GM23248 (cell line): ENCODE data around the gene ZNF575. TPM values are rescaled to one million over a fixed set of nuclear protein-coding genes. Genes with fewer than 3 reads are reported as not detected.

Source experiments
- DNase-seq: peaks from one replicate; pipeline ENCODE4 v3.0.0-alpha.2; 2015
- H2AFZ ChIP-seq: fragments of 200-600 bp; sonication (generic); 2 replicates; pipeline ENCODE4 v1.6.1; 2016; ENCODE audit warnings: antibody characterized with exemption
- H3F3A ChIP-seq: fragments of 200-600 bp; sonication (generic); 2 replicates; pipeline ENCODE4 v1.6.1; 2016; ENCODE audit warnings: mild to moderate bottlenecking, antibody characterized with exemption, mixed run types; ENCODE audit not compliant: insufficient read depth
- H3K27ac ChIP-seq: fragments of 200-600 bp; sonication (generic); 2 replicates; pipeline ENCODE4 v1.5.1; 2016; ENCODE audit warnings: mild to moderate bottlenecking
- H3K27me3 ChIP-seq: fragments of 200-600 bp; sonication (generic); replicated peaks from 2 replicates; pipeline ENCODE4 v1.6.1; 2016; ENCODE audit warnings: mild to moderate bottlenecking; ENCODE audit not compliant: insufficient read depth
- H3K36me3 ChIP-seq: fragments of 200-600 bp; sonication (generic); 2 replicates; pipeline ENCODE4 v1.6.1; 2016; ENCODE audit warnings: low read depth, mild to moderate bottlenecking
- H3K4me1 ChIP-seq: fragments of 200-600 bp; sonication (generic); 2 replicates; pipeline ENCODE4 v1.6.1; 2016; ENCODE audit warnings: mild to moderate bottlenecking; ENCODE audit not compliant: insufficient read depth
- H3K4me2 ChIP-seq: fragments of 200-600 bp; sonication (generic); one replicate; pipeline ENCODE4 v1.6.1; 2016; ENCODE audit warnings: mild to moderate bottlenecking; ENCODE audit not compliant: unreplicated experiment
- H3K4me3 ChIP-seq: fragments of 200-600 bp; sonication (generic); 2 replicates; pipeline ENCODE4 v1.5.1; 2016; ENCODE audit warnings: mild to moderate bottlenecking
- H3K79me2 ChIP-seq: fragments of 200-600 bp; sonication (generic); 2 replicates; pipeline ENCODE4 v1.6.1; 2016; ENCODE audit warnings: mild to moderate bottlenecking; ENCODE audit not compliant: insufficient read depth
- H3K9ac ChIP-seq: fragments of 200-600 bp; sonication (generic); 2 replicates; pipeline ENCODE4 v1.6.1; 2016; ENCODE audit warnings: mild to moderate bottlenecking
- H3K9me2 ChIP-seq: fragments of 200-600 bp; sonication (generic); 2 replicates; pipeline ENCODE4 v1.6.1; 2016; ENCODE audit warnings: mixed run types, mild to moderate bottlenecking, moderate library complexity; ENCODE audit not compliant: insufficient read depth
- H3K9me3 ChIP-seq: fragments of 200-600 bp; sonication (generic); one replicate; pipeline ENCODE4 v1.6.1; 2017; ENCODE audit warnings: low read depth
- H4K20me1 ChIP-seq: fragments of 200-600 bp; sonication (generic); 2 replicates; pipeline ENCODE4 v1.6.0; 2016; ENCODE audit not compliant: insufficient read depth
- EZH2 ChIP-seq: fragments of 200-600 bp; sonication (generic); IDR thresholded peaks from 2 replicates; pipeline ENCODE4 v1.6.1; 2018; ENCODE audit warnings: antibody characterized with exemption, mild to moderate bottlenecking; ENCODE audit not compliant: insufficient read depth, poor library complexity, severe bottlenecking
- EZH2phosphoT487 ChIP-seq: fragments of 200-600 bp; sonication (generic); IDR thresholded peaks from 2 replicates; pipeline ENCODE4 v1.6.1; 2018; ENCODE audit warnings: antibody characterized with exemption, moderate library complexity, mild to moderate bottlenecking, low read depth; ENCODE audit not compliant: insufficient read depth
- WGBS, 2 experiments: methylation state at CpG; one replicate each; pipeline ENCODE4 v1.1.6; 2015 to 2017; ENCODE audit warnings: low lambda C conversion rate in 2 of 2, low coverage in 1 of 2; ENCODE audit errors: missing lambda C conversion rate in 2 of 2; 5-methylcytosine and 5-hydroxymethylcytosine counted together
- in situ Hi-C: fragments of 300-500 bp; cut with MboI; formaldehyde crosslinking; loops from 2 replicates; pipeline ENCODE4 v1.15.0; 2020
- polyA plus RNA-seq: library from polyadenylated mRNA; unstranded; fragments of >200 nt; fragmentation: Nextera tagmentation; extraction: Ambion mirVana; gene quantifications from 2 replicates; pipeline ENCODE4 v1.2.1, GENCODE V29; 2016
- total RNA-seq: library from RNA; depleted of rRNA; stranded (reverse); fragments of >200 nt; shearing (Covaris generic); gene quantifications from 2 replicates; pipeline ENCODE4 v1.2.3, GENCODE V29; 2014; rRNA removed

Gene ZNF575
- total and polyA plus RNA-seq, 2 experiments from 2014 or later: 0.22 to 3.1 TPM

- Histone ChIP-seq H2AFZ (no peak overlapping the region), H3K4me1 (peaks cover 6% of the 10 kb centered on the region), H3K27me3 (no peaks in the 10 kb centered on the region), H4K20me1 (no peaks in the 10 kb centered on the region), H3K9ac (no peak overlapping the region), H3K9me3 (no peaks in the 10 kb centered on the region), H3K36me3 (no peaks in the 10 kb centered on the region), H3K79me2 (peaks cover 15% of the 10 kb centered on the region), H3K27ac (no peak overlapping the region), H3K4me3 (no peak overlapping the region), H3K4me2 (no peak overlapping the region), H3F3A (no peaks in the 10 kb centered on the region; the same call in 1 of the 2 replicates), H3K9me2 (no peaks in the 10 kb centered on the region)
- in situ Hi-C loops: no loop called here
- no peak for TF ChIP-seq EZH2
- no peak for TF ChIP-seq EZH2phosphoT487
- DNase-seq: no peak
- 87 to 95% methylated on average over 3 of the region's 3 CpGs for WGBS, 2 experiments
These were observed 45.8 kb downstream of the ZNF575 start for GRCh38 chr19:43578787-43579186.

GRCh38 chr19:43581467-43581866 is 48.5 kb downstream of the ZNF575 start:
- H3K4me1 ChIP-seq: no peaks in the 10 kb centered on the region
- H3K9ac ChIP-seq: no peak overlapping the region
- H3K27me3 ChIP-seq: no peaks in the 10 kb centered on the region
- H3K9me2 ChIP-seq: no peaks in the 10 kb centered on the region
- no peaks in the 10 kb centered on the region for H3K79me2 ChIP-seq
- no peaks in the 10 kb centered on the region for H3K36me3 ChIP-seq
- no peak for DNase-seq
- no peaks in the 10 kb centered on the region for H4K20me1 ChIP-seq
- H2AFZ ChIP-seq: no peak overlapping the region; the same call in 1 of the 2 replicates
- H3K9me3 ChIP-seq: no peaks in the 10 kb centered on the region
- TF ChIP-seq EZH2: no peak
- TF ChIP-seq EZH2phosphoT487: no peak
- 68 to 70% methylated on average over 7 of the region's 7 CpGs for WGBS, 2 experiments
- no peak overlapping the region for H3K4me3 ChIP-seq
- H3F3A ChIP-seq: peaks cover 4% of the 10 kb centered on the region; the same call in 1 of the 2 replicates
- in situ Hi-C loops: no loop called here
- no peak overlapping the region for H3K4me2 ChIP-seq
- H3K27ac ChIP-seq: no peak overlapping the region

GRCh38 chr19:43582495-43582894 is 49.5 kb downstream of the ZNF575 start:
- H3K27me3 ChIP-seq: no peaks in the 10 kb centered on the region

GRCh38 chr19:43584484-43584883 is 51.5 kb downstream of the ZNF575 start:
- no peak for DNase-seq
- in situ Hi-C loops: no loop called here
- no peaks in the 10 kb centered on the region for H3K4me1 ChIP-seq
- no peaks in the 10 kb centered on the region for H3K9me2 ChIP-seq
- H3K36me3 ChIP-seq: peaks cover 10% of the 10 kb centered on the region; the same call in 1 of the 2 replicates
- no peaks in the 10 kb centered on the region for H4K20me1 ChIP-seq
- H3K4me3 ChIP-seq: no peak overlapping the region
- H3F3A ChIP-seq: peaks cover 4% of the 10 kb centered on the region; the same call in 1 of the 2 replicates
- 96 to 100% methylated on average over 1 of the region's 1 CpG for WGBS, 2 experiments
- H3K9ac ChIP-seq: no peak overlapping the region
- no peak overlapping the region for H2AFZ ChIP-seq
- H3K4me2 ChIP-seq: no peak overlapping the region
- no peak overlapping the region for H3K27ac ChIP-seq
- H3K9me3 ChIP-seq: no peaks in the 10 kb centered on the region
- H3K27me3 ChIP-seq: no peaks in the 10 kb centered on the region
- H3K79me2 ChIP-seq: peaks cover 12% of the 10 kb centered on the region
- no peak for TF ChIP-seq EZH2
- no peak for TF ChIP-seq EZH2phosphoT487

More at GRCh38 chr19:43582495-43582894, 49.5 kb downstream of the ZNF575 start:
- no peaks in the 10 kb centered on the region for H4K20me1 ChIP-seq
- peaks cover 5% of the 10 kb centered on the region; the same call in 1 of the 2 replicates for H3K79me2 ChIP-seq
- no peaks in the 10 kb centered on the region for H3K9me3 ChIP-seq
- in situ Hi-C loops: no loop called here
- H3K4me2 ChIP-seq: no peak overlapping the region
- 91 to 95% methylated on average over 2 of the region's 2 CpGs for WGBS, 2 experiments
- peaks cover 4% of the 10 kb centered on the region; the same call in 1 of the 2 replicates for H3F3A ChIP-seq
- no peak for DNase-seq
- H3K4me3 ChIP-seq: no peak overlapping the region
- H3K9ac ChIP-seq: no peak overlapping the region
- TF ChIP-seq EZH2phosphoT487 (no peak), EZH2 (no peak)
- H3K36me3 ChIP-seq: peaks cover 6% of the 10 kb centered on the region; the same call in 1 of the 2 replicates
- H3K4me1 ChIP-seq: no peaks in the 10 kb centered on the region
- H3K9me2 ChIP-seq: no peaks in the 10 kb centered on the region
- no peak overlapping the region for H2AFZ ChIP-seq
- H3K27ac ChIP-seq: no peak overlapping the region

Other genes with a start within 250 kb of the ZNF575 start
- gene CD177, start 179.5 kb upstream of the ZNF575 start, total RNA-seq: 0.32 and 1.1 TPM in 2 replicates
- gene CD177, start 179.5 kb upstream of the ZNF575 start, polyA plus RNA-seq: 0.36 and 0.38 TPM in 2 replicates
- gene TEX101, start 118.3 kb upstream of the ZNF575 start, total RNA-seq: not detected in 2 replicates
- gene TEX101, start 118.3 kb upstream of the ZNF575 start, polyA plus RNA-seq: not detected in 2 replicates
- not detected in 2 replicates for gene LYPD3, start 67.6 kb upstream of the ZNF575 start, total RNA-seq
- gene LYPD3, start 67.6 kb upstream of the ZNF575 start, polyA plus RNA-seq: 0.22 and 0.28 TPM in 2 replicates
- 5.6 and 8.9 TPM in 2 replicates for gene PHLDB3, start 28.4 kb upstream of the ZNF575 start, total RNA-seq
- 3.9 and 4.6 TPM in 2 replicates for gene PHLDB3, start 28.4 kb upstream of the ZNF575 start, polyA plus RNA-seq
- 71.1 and 100.0 TPM in 2 replicates for gene ETHE1, start 6.0 kb upstream of the ZNF575 start, total RNA-seq
- 70.8 and 75.4 TPM in 2 replicates for gene ETHE1, start 6.0 kb upstream of the ZNF575 start, polyA plus RNA-seq
- gene XRCC1, start 42.3 kb downstream of the ZNF575 start, total RNA-seq: 26.7 and 28.0 TPM in 2 replicates
- gene XRCC1, start 42.3 kb downstream of the ZNF575 start, polyA plus RNA-seq: 26.7 and 32.4 TPM in 2 replicates
- 1.8 TPM in 1 of 2 replicates, not detected in the other for gene PINLYP, start 42.6 kb downstream of the ZNF575 start, total RNA-seq
- 1.3 and 2.5 TPM in 2 replicates for gene PINLYP, start 42.6 kb downstream of the ZNF575 start, polyA plus RNA-seq
- 19.9 and 25.5 TPM in 2 replicates for gene IRGQ, start 62.9 kb downstream of the ZNF575 start, total RNA-seq
- gene IRGQ, start 62.9 kb downstream of the ZNF575 start, polyA plus RNA-seq: 5.7 and 6.0 TPM in 2 replicates
- gene ZNF576, start 63.4 kb downstream of the ZNF575 start, total RNA-seq: 11.7 and 14.4 TPM in 2 replicates
- gene ZNF576, start 63.4 kb downstream of the ZNF575 start, polyA plus RNA-seq: 19.3 and 22.2 TPM in 2 replicates
- gene SRRM5, start 78.9 kb downstream of the ZNF575 start, total RNA-seq: not detected in 2 replicates
- gene SRRM5, start 78.9 kb downstream of the ZNF575 start, polyA plus RNA-seq: not detected in 2 replicates
- gene ZNF428, start 86.4 kb downstream of the ZNF575 start, total RNA-seq: 24.0 and 36.0 TPM in 2 replicates
- 25.6 and 29.7 TPM in 2 replicates for gene ZNF428, start 86.4 kb downstream of the ZNF575 start, polyA plus RNA-seq
- 1.0 and 1.7 TPM in 2 replicates for gene CADM4, start 106.7 kb downstream of the ZNF575 start, total RNA-seq
- gene CADM4, start 106.7 kb downstream of the ZNF575 start, polyA plus RNA-seq: 0.14 and 0.27 TPM in 2 replicates
- 100 and 118 TPM in 2 replicates for gene PLAUR, start 137.0 kb downstream of the ZNF575 start, total RNA-seq
- 125 and 139 TPM in 2 replicates for gene PLAUR, start 137.0 kb downstream of the ZNF575 start, polyA plus RNA-seq
- gene IRGC, start 182.9 kb downstream of the ZNF575 start, total RNA-seq: not detected in 2 replicates
- gene IRGC, start 182.9 kb downstream of the ZNF575 start, polyA plus RNA-seq: not detected in 2 replicates
- gene SMG9, start 221.8 kb downstream of the ZNF575 start, total RNA-seq: 11.5 and 13.0 TPM in 2 replicates
- gene SMG9, start 221.8 kb downstream of the ZNF575 start, polyA plus RNA-seq: 23.2 and 25.7 TPM in 2 replicates
- gene KCNN4, start 247.8 kb downstream of the ZNF575 start, total RNA-seq: 8.7 and 13.7 TPM in 2 replicates
- gene KCNN4, start 247.8 kb downstream of the ZNF575 start, polyA plus RNA-seq: 9.4 and 11.9 TPM in 2 replicates